Large intestine (tissue), 3 donors: ENCODE measurements around the gene GARS1. TPM values are rescaled to one million over a fixed set of nuclear protein-coding genes. Genes with fewer than 3 reads are reported as not detected.
"Not testable (repeated sequence)": the region's sequence is repeated elsewhere in the genome, so short reads cannot be mapped to it uniquely, and the experiment has no call there.

Source experiments
- DNase-seq, 2 donors: peaks; one replicate each; pipeline versions ENCODE4 v3.0.0 to v3.0.0-alpha.2; 2013
- H3K27ac ChIP-seq: one replicate; pipeline ENCODE4 v1.5.1; 2013; ENCODE audit warnings: low read length
- H3K27me3 ChIP-seq: 2 replicates; pipeline ENCODE4 v1.6.1; 2013; ENCODE audit warnings: low read length; ENCODE audit not compliant: control insufficient read depth, insufficient read depth
- H3K36me3 ChIP-seq: 2 replicates; pipeline ENCODE4 v1.6.1; 2013; ENCODE audit warnings: low read length; ENCODE audit not compliant: control insufficient read depth, insufficient read depth
- H3K4me1 ChIP-seq: one replicate; pipeline ENCODE4 v1.6.1; 2013; ENCODE audit warnings: low read length; ENCODE audit not compliant: control insufficient read depth, insufficient read depth
- H3K4me3 ChIP-seq: one replicate; pipeline ENCODE4 v1.5.1; 2013; ENCODE audit warnings: low read length
- H3K9me3 ChIP-seq: one replicate; pipeline ENCODE4 v1.6.1; 2013; ENCODE audit warnings: mild to moderate bottlenecking, low read depth, low read length, moderate library complexity; ENCODE audit not compliant: control insufficient read depth
- WGBS: methylation state at CpG from one replicate; pipeline ENCODE4 v1.1.5; 2013; ENCODE audit warnings: low lambda C conversion rate; ENCODE audit not compliant: insufficient coverage; 5-methylcytosine and 5-hydroxymethylcytosine counted together
- polyA plus RNA-seq: library from polyadenylated mRNA; unstranded; fragments of 120-200 nt; gene quantifications from one replicate; pipeline ENCODE4 v1.2.1, GENCODE V29; 2013

GARS1 gene
- polyA plus RNA-seq, 1 donor, result 50.9 TPM

GRCh38 chr7:30618080-30618676, 23.5 kb downstream of the GARS1 start:
- Histone ChIP-seq H3K27ac (no peak overlapping the region), H3K4me1 (no peaks in the 10 kb centered on the region), H3K4me3 (no peak overlapping the region), H3K27me3 (no peaks in the 10 kb centered on the region), H3K9me3 (no peaks in the 10 kb centered on the region), H3K36me3 (peaks cover 61% of the 10 kb centered on the region)
- WGBS, result 60% methylated on average over 1 of the region's 4 CpGs
- no peak for DNase-seq

GRCh38 chr7:30618961-30619360, 24.3 kb downstream of the GARS1 start:
- WGBS, result no CpG with 5 or more reads among the region's 1 CpG
- no peak for DNase-seq
- H3K36me3 ChIP-seq, result peaks cover 63% of the 10 kb centered on the region
- no peak overlapping the region for H3K4me3 ChIP-seq
- H3K9me3 ChIP-seq, result no peaks in the 10 kb centered on the region
- H3K4me1 ChIP-seq, result no peaks in the 10 kb centered on the region
- H3K27me3 ChIP-seq, result no peaks in the 10 kb centered on the region
- H3K27ac ChIP-seq, result no peak overlapping the region

GRCh38 chr7:30625283-30625682, 30.6 kb downstream of the GARS1 start:
- Histone ChIP-seq H3K36me3 (peaks cover 51% of the 10 kb centered on the region), H3K4me3 (no peak overlapping the region), H3K4me1 (no peaks in the 10 kb centered on the region), H3K27ac (no peak overlapping the region), H3K27me3 (no peaks in the 10 kb centered on the region), H3K9me3 (no peaks in the 10 kb centered on the region)
- WGBS, result no CpG with 5 or more reads among the region's 1 CpG
- DNase-seq, result no peak

DNA sequence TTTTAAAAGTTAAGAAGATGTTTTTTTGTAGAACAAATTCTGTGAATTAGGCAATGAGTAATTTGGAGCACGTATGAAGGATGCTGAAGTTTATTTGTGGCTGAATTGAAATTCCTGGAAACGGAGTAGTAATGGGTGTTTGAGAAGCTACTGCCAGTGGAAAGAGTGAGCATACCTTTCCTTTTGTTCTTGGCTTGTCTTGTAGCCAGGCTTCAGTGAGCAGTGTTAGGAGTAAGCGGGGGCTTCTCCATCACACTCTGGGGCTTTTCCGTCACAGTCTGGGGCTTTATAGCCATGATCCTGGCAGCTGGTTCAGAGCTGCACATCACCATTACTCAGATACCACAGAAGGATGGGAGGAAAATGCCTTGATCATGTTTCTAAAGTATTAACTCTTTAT, 32.3 kb downstream of the GARS1 start:
- H3K9me3 ChIP-seq, result no peaks in the 10 kb centered on the region
- DNase-seq, result no peak
- H3K27me3 ChIP-seq, result no peaks in the 10 kb centered on the region
- no peaks in the 10 kb centered on the region for H3K4me1 ChIP-seq
- no peak overlapping the region for H3K27ac ChIP-seq
- H3K4me3 ChIP-seq, result no peak overlapping the region
- WGBS, result 100% methylated on average over 1 of the region's 4 CpGs
- H3K36me3 ChIP-seq, result peaks cover 56% of the 10 kb centered on the region

DNA sequence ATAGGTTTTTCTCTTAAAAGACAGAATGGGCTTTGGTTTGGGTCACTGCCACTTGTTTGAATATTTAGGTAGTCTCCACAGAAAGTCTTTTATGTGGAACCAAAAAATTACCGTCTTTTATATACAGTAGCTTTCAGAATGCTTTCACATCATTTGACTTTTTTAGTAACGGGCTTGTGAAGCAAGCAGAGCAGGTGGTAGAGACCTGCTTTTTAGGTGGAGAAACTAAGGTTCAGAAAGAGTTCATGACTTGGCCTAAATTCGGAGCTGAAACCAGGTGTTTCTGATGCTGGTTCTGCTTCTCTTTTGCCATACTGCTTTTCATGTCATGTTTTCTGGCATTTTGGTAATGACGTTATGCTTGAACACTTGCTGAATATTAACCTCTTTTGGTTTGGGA, 36.3 kb downstream of the GARS1 start:
- no peak overlapping the region for H3K27ac ChIP-seq
- H3K4me1 ChIP-seq, result no peaks in the 10 kb centered on the region
- H3K9me3 ChIP-seq, result no peaks in the 10 kb centered on the region
- no CpG with 5 or more reads among the region's 4 CpGs for WGBS
- no peak overlapping the region for H3K4me3 ChIP-seq
- DNase-seq, result no peak
- no peaks in the 10 kb centered on the region for H3K27me3 ChIP-seq
- H3K36me3 ChIP-seq, result peaks cover 75% of the 10 kb centered on the region

DNA sequence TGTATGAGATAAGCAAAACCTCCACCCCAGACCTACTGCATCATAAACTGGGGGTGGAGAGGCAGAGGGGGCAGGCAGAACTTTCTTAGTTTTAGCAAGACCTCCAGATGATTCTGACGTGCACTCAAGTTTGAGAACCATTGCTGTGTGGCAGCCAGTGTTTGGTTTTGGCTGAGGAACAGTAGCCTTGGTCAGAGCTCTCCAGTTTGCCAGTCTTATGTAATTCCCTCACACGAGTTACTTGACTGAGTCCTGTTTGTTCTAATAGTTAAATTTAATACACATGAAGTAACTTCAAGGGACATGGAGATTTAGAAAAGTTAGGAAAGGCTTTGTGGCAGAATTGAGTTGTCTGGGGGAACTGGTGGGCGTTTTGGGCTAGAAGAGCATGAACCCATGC, 38.5 kb downstream of the GARS1 start:
- Histone ChIP-seq H3K36me3 (peaks cover 64% of the 10 kb centered on the region), H3K4me1 (no peaks in the 10 kb centered on the region), H3K27me3 (no peaks in the 10 kb centered on the region), H3K4me3 (no peak overlapping the region), H3K27ac (no peak overlapping the region), H3K9me3 (no peaks in the 10 kb centered on the region)
- no CpG with 5 or more reads among the region's 3 CpGs for WGBS
- DNase-seq, result no peak

DNA sequence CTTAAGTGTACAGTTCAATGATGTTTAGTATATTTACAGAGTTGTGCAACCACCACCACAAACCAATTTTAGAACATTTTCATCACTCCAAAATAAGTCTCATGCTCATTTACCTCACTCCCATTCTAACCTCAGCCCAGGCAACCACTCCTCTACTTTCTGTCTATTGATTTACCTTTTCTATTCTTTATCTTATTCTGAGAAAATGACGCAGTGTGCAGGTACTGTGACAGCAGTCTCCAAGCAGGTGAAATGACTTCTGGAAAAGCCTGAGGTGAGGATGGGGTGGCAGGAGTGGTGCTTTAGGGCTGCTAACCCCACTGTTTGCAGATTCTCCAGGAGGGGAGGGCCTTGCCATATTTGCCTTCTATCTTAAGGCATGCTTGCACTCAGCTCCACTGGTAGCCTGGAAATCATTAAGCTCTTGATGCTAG, 39.5 kb downstream of the GARS1 start:
- no peak for DNase-seq
- no peaks in the 10 kb centered on the region for H3K4me1 ChIP-seq
- no peaks in the 10 kb centered on the region for H3K27me3 ChIP-seq
- H3K9me3 ChIP-seq, result no peaks in the 10 kb centered on the region
- no CpG with 5 or more reads among the region's 1 CpG for WGBS
- H3K4me3 ChIP-seq, result no peak overlapping the region
- peaks cover 56% of the 10 kb centered on the region for H3K36me3 ChIP-seq
- no peak overlapping the region for H3K27ac ChIP-seq

DNA sequence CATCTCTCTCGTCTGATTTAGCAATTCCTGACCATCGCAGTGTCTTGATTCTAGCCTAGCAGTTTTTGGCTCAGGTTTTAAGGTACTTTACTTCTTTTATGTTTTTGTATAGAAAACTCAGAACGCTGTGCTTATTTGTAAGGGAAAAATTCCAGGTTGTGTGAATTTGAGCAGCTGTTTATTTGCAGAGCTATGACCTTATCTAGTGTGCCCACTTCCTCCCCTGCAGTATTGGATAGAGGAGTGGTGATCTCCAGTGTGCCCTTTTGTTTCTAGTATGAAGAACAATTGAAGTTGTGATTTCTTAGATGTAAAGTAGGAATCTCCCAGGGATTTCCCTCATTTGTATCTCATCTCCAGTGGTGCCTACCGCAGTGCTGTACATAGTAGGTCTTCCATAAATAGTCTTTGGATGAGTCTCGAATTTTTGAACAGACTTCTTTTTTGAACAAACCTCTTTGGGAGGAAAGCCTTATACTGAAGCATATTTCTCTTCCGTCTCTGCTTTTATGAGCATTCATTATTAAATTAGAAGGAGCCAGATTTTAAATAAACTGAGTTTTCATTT, 40.0 kb downstream of the GARS1 start:
- peaks cover 51% of the 10 kb centered on the region for H3K36me3 ChIP-seq
- 75% methylated on average over 2 of the region's 6 CpGs for WGBS
- H3K27ac ChIP-seq, result no peak overlapping the region

GRCh38 chr7:30635798-30636197, 41.1 kb downstream of the GARS1 start:
- Histone ChIP-seq H3K4me1 (no peaks in the 10 kb centered on the region), H3K9me3 (no peaks in the 10 kb centered on the region), H3K27ac (no peak overlapping the region), H3K36me3 (peaks cover 47% of the 10 kb centered on the region), H3K4me3 (no peak overlapping the region), H3K27me3 (no peaks in the 10 kb centered on the region)
- DNase-seq, result no peak
- no CpG with 5 or more reads among the region's 6 CpGs for WGBS

More for the DNA sequence above, 40.0 kb downstream of the GARS1 start:
- Histone ChIP-seq H3K9me3 (no peaks in the 10 kb centered on the region), H3K4me1 (no peaks in the 10 kb centered on the region), H3K4me3 (no peak overlapping the region), H3K27me3 (no peaks in the 10 kb centered on the region)
- DNase-seq, result no peak

- not testable (repeated sequence) for H3K27me3 ChIP-seq, H3K9me3 ChIP-seq, H3K4me1 ChIP-seq, H3K36me3 ChIP-seq, H3K4me3 ChIP-seq, H3K27ac ChIP-seq, DNase-seq
- WGBS, result no CpG with 5 or more reads among the region's 29 CpGs
Observed at GRCh38 chr7:30642322-30642721, 47.6 kb downstream of the GARS1 start.

- no peaks in the 10 kb centered on the region for H3K9me3 ChIP-seq
- H3K27ac ChIP-seq, result no peak overlapping the region
- H3K4me3 ChIP-seq, result no peak overlapping the region
- no CpG with 5 or more reads among the region's 4 CpGs for WGBS
- no peaks in the 10 kb centered on the region for H3K27me3 ChIP-seq
- peaks cover 3% of the 10 kb centered on the region for H3K36me3 ChIP-seq
- peaks cover 2% of the 10 kb centered on the region for H3K4me1 ChIP-seq
- peak in 1 of 2 donors; percentile 37 for DNase-seq
Observed at GRCh38 chr7:30642789-30643188, 48.1 kb downstream of the GARS1 start.
